HUES64 (cell line): ENCODE data around the gene MTRF1.

Experiments
- H3K27ac ChIP-seq: 2 replicates; pipeline ENCODE4 v1.7.0; 2013; ENCODE audit warnings: low read depth, low read length, inconsistent platforms
- H3K27me3 ChIP-seq: 2 replicates; pipeline ENCODE4 v1.6.1; 2013; ENCODE audit warnings: mild to moderate bottlenecking, low read length; ENCODE audit not compliant: insufficient read depth
- H3K36me3 ChIP-seq: 2 replicates; pipeline ENCODE4 v1.6.1; 2013; ENCODE audit warnings: mild to moderate bottlenecking, low read length; ENCODE audit not compliant: insufficient read depth
- H3K4me1 ChIP-seq: 2 replicates; pipeline ENCODE4 v1.6.1; 2013; ENCODE audit warnings: mild to moderate bottlenecking, low read length, moderate library complexity; ENCODE audit not compliant: insufficient read depth
- H3K4me3 ChIP-seq: 2 replicates; pipeline ENCODE4 v1.5.1; 2013; ENCODE audit warnings: mild to moderate bottlenecking, low read length, moderate library complexity
- H3K9ac ChIP-seq: 2 replicates; pipeline ENCODE4 v1.6.1; 2013; ENCODE audit warnings: mild to moderate bottlenecking, low read depth, low read length
- H3K9me3 ChIP-seq: 2 replicates; pipeline ENCODE4 v1.6.1; 2013; ENCODE audit warnings: low read depth, low read length; ENCODE audit not compliant: insufficient read depth
- WGBS: fragments of 150-250, 120-280 bp; methylation state at CpG from one replicate; pipeline ENCODE4 v1.1.7; 2013; ENCODE audit warnings: missing lambda C conversion rate; 5-methylcytosine and 5-hydroxymethylcytosine counted together

Gene MTRF1

DNA sequence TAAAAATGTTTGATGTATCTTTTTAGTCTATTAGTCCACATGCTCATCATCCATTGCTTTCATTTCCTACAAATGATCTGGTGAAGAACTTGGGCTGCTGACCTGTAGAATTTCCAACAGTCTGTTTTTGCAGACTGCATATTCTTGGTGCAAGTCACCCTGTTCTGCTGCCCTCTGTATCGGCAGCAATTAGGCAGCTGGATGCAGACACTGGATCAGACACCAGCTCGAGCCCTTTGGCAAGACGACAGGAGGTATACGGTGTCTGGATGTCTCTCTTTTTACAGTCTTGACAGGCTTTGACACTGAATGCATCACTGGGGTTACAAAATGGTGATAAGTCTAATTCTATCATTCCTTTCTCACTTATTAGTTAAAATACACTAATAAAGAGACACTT is 21.8 kb downstream of the MTRF1 start:
- WGBS = 95% methylated on average over 4 of the region's 4 CpGs

DNA sequence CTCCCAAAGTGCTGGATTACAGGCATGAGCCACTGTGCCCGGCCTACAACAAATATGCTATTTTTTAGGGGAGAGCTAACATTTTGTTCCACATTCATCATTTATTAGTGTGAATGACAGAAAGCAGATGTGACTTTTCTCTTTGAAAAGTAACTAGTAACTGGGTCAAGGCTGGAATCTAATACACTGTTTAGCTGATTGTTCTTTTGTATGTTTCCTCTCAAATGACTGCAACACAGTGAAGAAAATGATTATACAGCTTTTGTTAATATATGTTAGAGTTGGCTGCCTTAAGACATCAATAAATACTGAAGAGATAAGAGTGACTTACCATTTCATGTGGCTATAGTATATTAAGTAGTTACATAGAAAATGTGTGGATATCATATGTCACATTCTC is 27.0 kb downstream of the MTRF1 start:
- Histone ChIP-seq H3K9me3 (no peaks in the 10 kb centered on the region), H3K4me3 (no peak overlapping the region), H3K9ac (no peak overlapping the region), H3K36me3 (peaks cover 27% of the 10 kb centered on the region), H3K4me1 (no peaks in the 10 kb centered on the region), H3K27ac (no peak overlapping the region), H3K27me3 (no peaks in the 10 kb centered on the region)
- 92% methylated on average over 1 of the region's 1 CpG for WGBS

More for the DNA sequence above, 21.8 kb downstream of the MTRF1 start:
- no peaks in the 10 kb centered on the region for H3K4me1 ChIP-seq
- H3K36me3 ChIP-seq = peaks cover 15% of the 10 kb centered on the region; the same call in 1 of the 2 replicates
- H3K27me3 ChIP-seq = no peaks in the 10 kb centered on the region
- H3K9me3 ChIP-seq = no peaks in the 10 kb centered on the region
- no peak overlapping the region for H3K9ac ChIP-seq
- H3K4me3 ChIP-seq = no peak overlapping the region
- no peak overlapping the region for H3K27ac ChIP-seq

DNA sequence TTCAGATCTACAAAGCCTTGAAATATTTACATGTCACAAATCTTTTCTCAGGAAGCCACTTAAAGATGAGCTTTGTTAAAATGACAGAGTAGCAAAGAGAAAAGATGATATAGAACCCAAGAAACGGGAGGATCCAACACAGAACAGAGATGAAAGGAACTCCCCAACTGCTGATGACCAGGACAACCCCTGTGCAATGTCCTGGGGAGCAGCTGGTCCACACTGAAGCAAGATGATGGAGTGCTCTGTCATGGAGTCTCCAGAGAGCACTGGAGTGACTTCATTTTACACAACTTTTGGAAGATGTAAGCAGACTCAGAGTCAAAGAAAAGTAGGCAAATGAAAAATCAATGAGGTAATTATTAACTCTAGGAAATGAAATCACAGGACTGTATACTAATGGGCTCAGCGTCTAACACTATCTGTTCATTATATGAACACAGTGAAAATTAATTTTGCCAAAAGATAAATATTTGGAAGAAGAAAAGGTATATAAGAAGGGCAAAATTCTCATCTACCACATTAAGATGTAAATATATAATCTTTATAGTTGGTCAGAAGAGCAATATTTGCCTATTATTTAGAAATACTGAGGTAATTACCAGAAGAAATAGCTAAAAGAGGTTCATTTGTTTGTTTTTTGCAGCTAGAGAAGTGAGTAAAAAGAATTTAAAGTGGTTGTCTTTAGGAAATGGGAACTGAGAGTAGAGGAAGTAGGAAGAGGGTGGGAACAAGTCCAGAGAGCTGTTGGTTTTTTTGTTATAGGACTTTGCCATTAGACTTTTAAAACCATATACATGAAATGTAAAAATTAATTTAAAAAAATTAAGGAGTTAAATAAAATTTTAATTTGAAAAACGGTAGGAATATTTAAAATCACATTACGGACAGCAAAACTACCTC is 30.5 kb downstream of the MTRF1 start:
- Histone ChIP-seq H3K4me3 (no peak overlapping the region), H3K4me1 (no peaks in the 10 kb centered on the region), H3K27ac (no peak overlapping the region), H3K36me3 (peaks cover 18% of the 10 kb centered on the region), H3K9me3 (no peaks in the 10 kb centered on the region), H3K9ac (no peak overlapping the region), H3K27me3 (no peaks in the 10 kb centered on the region)
- WGBS = 92% methylated on average over 3 of the region's 4 CpGs

DNA sequence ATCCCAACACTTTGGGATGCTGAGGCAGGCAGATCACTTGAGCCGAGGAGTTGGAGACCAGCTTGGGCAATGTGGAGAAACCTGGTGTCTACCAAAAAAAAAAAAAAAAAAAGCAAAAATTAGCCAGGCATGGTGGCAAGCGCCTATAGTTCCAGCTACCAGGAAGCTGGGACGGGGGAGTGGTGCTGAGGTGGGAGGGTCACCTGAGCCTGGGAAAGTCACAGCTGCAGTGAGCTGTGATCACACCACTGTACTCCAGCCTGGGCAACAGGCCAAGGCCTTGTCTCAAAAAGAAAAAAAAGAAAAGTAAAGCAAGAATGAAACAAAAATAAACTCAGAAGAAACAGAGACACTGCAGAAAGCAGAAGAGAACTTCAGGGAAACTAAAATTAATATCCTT is 31.6 kb downstream of the MTRF1 start:
- Histone ChIP-seq H3K27ac (no peak overlapping the region), H3K36me3 (peaks cover 18% of the 10 kb centered on the region), H3K4me3 (no peak overlapping the region), H3K27me3 (no peaks in the 10 kb centered on the region), H3K4me1 (no peaks in the 10 kb centered on the region), H3K9ac (no peak overlapping the region), H3K9me3 (no peaks in the 10 kb centered on the region)
- WGBS = 88% methylated on average over 3 of the region's 3 CpGs

DNA sequence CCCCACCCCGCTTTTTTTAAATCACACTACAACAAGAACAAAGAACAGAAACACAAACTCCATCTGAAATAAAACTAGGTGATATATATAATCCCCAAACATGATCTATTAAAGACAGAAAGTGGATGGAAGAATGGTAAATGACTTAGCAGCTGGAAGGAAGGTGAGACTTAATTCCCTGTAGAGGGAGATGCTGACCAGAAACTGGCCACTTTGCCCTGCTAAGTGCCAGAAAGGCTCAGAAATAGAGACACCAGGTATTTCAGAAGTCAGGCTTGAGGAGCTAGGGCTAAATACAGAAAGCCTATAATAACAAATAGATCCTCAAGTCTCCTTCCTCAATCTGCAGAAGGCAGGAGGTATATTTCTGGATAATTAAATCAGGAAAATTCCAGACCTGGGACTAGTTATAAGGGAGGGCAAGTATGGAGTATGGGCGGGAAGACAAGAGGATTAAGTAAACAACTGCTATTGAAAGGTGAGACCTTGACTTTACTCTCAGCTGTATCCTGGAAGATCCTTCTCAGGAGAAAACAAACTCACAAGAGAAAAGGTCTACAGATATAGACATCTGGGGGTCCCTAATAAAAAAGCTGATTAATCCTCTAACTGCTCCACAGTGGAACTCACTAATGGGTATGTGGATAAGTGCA is 32.2 kb downstream of the MTRF1 start:
- peaks cover 18% of the 10 kb centered on the region for H3K36me3 ChIP-seq
- no peak overlapping the region for H3K9ac ChIP-seq
- 100% methylated on average over 2 of the region's 2 CpGs for WGBS
- H3K4me1 ChIP-seq = no peaks in the 10 kb centered on the region
- H3K9me3 ChIP-seq = no peaks in the 10 kb centered on the region
- no peaks in the 10 kb centered on the region for H3K27me3 ChIP-seq
- H3K27ac ChIP-seq = no peak overlapping the region
- no peak overlapping the region for H3K4me3 ChIP-seq

DNA sequence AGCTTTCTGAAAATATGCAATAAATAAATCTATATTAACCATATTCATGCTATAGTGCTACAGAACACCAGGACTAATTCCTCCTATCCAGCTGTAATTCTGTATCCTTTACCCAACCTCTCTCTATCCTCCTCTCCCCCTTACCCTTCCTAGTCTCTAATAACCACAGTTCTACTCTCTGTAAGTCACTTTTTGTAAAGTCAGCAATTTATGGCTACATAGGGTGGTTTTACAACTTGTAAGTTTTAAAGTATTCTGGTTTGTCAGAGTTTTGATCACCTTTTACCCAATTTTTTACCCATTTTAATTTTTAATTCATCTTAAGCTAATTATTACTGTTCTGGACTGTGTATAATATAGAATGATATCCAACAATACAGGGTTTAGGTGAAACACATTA is 34.0 kb downstream of the MTRF1 start:
- peaks cover 15% of the 10 kb centered on the region for H3K36me3 ChIP-seq

DNA sequence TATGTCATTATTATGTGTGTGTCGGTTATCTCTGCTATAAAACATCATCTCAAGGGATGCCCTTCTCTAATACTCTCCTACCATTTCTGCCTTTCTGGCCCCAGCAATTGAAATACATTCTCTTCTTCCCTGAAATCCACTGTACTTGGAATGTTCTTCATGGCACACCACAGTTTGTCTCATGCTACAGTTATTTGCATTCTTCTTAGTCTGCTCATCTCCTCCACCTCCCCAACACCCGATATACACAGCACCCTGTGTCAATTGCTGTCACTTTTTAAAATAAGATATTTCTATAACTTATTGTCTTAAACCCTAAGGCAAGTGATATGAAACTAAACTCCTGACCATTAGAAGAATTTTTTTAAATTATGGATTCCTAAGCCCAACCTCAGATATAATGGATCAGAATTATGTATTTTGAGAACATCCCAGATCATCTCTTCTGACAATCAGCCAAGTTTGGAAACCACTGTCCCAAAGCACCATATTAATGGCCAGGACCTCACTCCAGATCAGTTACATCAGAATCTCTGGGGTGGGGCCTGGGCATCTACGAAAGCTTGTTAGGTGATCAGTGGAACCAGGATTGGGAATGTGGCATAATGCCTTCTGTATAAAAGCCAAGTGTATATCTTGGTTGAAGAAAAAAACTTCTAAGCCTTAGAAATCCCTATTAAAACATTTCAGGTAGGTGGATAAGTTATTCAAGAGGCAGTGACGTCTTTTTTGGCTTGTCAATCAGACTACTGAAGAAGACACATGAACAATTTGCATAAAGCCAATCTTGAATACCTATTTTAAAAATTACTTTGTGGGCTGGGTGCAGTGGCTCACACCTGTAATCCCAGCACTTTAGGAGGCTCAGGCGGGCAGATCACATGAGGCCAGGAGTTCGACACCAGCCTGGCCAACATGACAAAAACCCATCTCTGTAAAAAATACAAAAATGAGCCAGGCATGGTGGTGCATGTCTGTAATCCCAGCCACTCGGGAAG is 39.0 kb downstream of the MTRF1 start:
- peaks cover 9% of the 10 kb centered on the region; the same call in 1 of the 2 replicates for H3K36me3 ChIP-seq
- 80% methylated on average over 7 of the region's 7 CpGs for WGBS

More for the DNA sequence above, 34.0 kb downstream of the MTRF1 start:
- H3K4me3 ChIP-seq = no peak overlapping the region
- H3K9me3 ChIP-seq = no peaks in the 10 kb centered on the region
- no peaks in the 10 kb centered on the region for H3K4me1 ChIP-seq
- H3K27me3 ChIP-seq = no peaks in the 10 kb centered on the region
- H3K27ac ChIP-seq = no peak overlapping the region
- no peak overlapping the region for H3K9ac ChIP-seq

DNA sequence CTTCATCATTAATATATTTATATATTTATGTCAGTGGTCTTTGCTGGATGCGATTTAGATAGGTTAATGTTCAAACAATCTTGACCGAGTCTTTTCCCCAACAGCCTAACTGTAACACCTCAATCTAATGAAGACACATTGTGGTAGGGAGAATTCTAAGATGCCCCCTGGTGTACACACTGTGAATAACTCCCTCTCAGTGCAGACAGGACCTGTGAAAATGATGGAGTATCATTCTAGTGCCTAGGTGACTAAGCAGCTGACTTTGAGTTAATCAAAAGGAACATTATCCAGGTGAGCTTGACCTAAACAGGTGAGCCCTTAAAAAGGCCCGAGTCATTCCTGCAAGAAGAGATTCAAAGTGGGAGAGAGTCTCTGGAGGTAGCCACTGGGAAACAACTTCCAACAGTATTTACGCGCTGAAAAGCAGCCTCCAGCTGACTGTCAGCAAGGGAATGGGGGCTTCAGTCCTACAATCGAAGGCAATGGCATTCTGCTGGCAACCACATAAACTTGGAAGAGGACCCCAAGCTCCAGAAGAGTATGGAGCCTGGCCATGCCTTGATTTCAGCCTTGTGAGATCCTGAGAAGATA is 41.0 kb downstream of the MTRF1 start:
- H3K36me3 ChIP-seq = peaks cover 7% of the 10 kb centered on the region; the same call in 1 of the 2 replicates
- H3K4me1 ChIP-seq = no peaks in the 10 kb centered on the region
- no peaks in the 10 kb centered on the region for H3K27me3 ChIP-seq
- H3K4me3 ChIP-seq = no peak overlapping the region
- H3K9me3 ChIP-seq = no peaks in the 10 kb centered on the region
- WGBS = 79% methylated on average over 4 of the region's 6 CpGs
- no peak overlapping the region for H3K9ac ChIP-seq
- no peak overlapping the region for H3K27ac ChIP-seq

More for the DNA sequence above, 39.0 kb downstream of the MTRF1 start:
- H3K4me3 ChIP-seq = no peak overlapping the region
- H3K27me3 ChIP-seq = no peaks in the 10 kb centered on the region
- H3K4me1 ChIP-seq = no peaks in the 10 kb centered on the region
- no peak overlapping the region for H3K27ac ChIP-seq
- H3K9me3 ChIP-seq = no peaks in the 10 kb centered on the region
- H3K9ac ChIP-seq = no peak overlapping the region

DNA sequence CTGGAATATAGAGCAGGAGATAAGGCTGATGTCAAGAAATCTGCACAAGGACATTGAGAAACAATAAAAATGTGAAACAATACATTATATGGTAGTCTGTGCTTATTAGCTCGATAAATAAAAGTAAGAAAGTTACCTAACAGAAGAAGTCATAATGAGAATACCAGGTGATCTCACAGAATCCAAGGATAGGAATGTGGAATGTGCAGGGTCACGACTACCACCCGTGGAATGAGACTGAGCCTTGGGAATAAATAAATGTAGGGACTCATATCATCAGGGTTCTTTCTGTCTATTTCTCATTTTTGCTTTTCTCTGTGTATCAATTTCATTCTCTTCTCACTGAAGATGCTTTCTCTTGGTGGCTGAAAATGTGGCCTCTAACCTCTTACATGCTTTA is 43.0 kb downstream of the MTRF1 start:
- no peak overlapping the region for H3K4me3 ChIP-seq
- no peak overlapping the region for H3K9ac ChIP-seq
- H3K36me3 ChIP-seq = peaks cover 9% of the 10 kb centered on the region; the same call in 1 of the 2 replicates
- no peaks in the 10 kb centered on the region for H3K9me3 ChIP-seq
- H3K4me1 ChIP-seq = no peaks in the 10 kb centered on the region
- 94% methylated on average over 3 of the region's 3 CpGs for WGBS
- no peaks in the 10 kb centered on the region for H3K27me3 ChIP-seq
- no peak overlapping the region for H3K27ac ChIP-seq

DNA sequence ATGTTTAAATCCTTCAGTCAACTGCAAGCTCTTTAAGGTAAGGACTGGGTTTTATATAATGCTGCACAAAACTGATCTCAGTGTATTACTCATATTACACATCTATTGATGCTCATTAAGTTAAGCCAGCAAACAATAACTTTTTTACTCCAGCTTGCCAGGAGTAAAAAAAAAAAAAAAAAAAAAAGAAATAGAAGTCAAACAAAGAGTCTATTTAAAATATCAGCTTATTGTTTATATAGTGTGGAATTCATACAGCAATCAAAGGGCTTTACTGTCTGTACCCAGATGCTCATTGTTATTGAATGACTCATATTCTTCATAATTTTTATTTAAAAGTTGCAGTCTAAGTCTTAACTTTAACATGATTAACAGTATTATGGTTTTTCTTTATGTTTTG is 47.2 kb downstream of the MTRF1 start:
- H3K9ac ChIP-seq = no peak overlapping the region
- no peaks in the 10 kb centered on the region for H3K4me1 ChIP-seq
- no peak overlapping the region for H3K27ac ChIP-seq
- no peak overlapping the region for H3K4me3 ChIP-seq
- no peaks in the 10 kb centered on the region for H3K27me3 ChIP-seq
- H3K9me3 ChIP-seq = peaks cover 3% of the 10 kb centered on the region; the same call in 1 of the 2 replicates
- peaks cover 5% of the 10 kb centered on the region; the same call in 1 of the 2 replicates for H3K36me3 ChIP-seq
